ENCODE measurements around the gene UBXN11. TPM values are rescaled to one million over a fixed set of nuclear protein-coding genes. Genes with fewer than 3 reads are reported as not detected.

UBXN11 gene
- polyA plus RNA-seq, 1 of the 3 experiments (the other 2 are of a cell fraction), result 30.6 TPM

GRCh38 chr1:26324550-26324949, 18.1 kb upstream of the UBXN11 start:
- no peak overlapping the region for H3K4me2 ChIP-seq
- H3F3A ChIP-seq (replicated peaks; ENCODE audit: insufficient read depth), result no peaks in the 10 kb centered on the region
- no peaks in the 10 kb centered on the region for H3K27me3 ChIP-seq (ENCODE audit: insufficient read depth)
- ChIA-PET CTCF (interaction anchor here (0.6 to 10.3 kb wide), 4 partner anchors 37 to 49 kb away, joined by 3 to 213 read pairs (median 6); no protein-coding TSS in a partner anchor), POLR2A (no interaction called here)
- no peak overlapping the region for H3K4me3 ChIP-seq (ENCODE audit: low read depth in 2 of 2, low read length in 1 of 2)
- no peaks in the 10 kb centered on the region for H3K79me2 ChIP-seq (ENCODE audit: insufficient read depth)
- no peak overlapping the region for H3K27ac ChIP-seq (ENCODE audit: low read depth in 2 of 2, low read length in 1 of 2)
- peaks cover 0 to 3% of the 10 kb centered on the region in 2 experiments; a peak in 1 of 4 replicates for H3K4me1 ChIP-seq (ENCODE audit: control insufficient read depth in 1 of 2, insufficient read depth in 2 of 2, low read depth in 1 of 2, low read length in 1 of 2)
- H3K9ac ChIP-seq, result no peak overlapping the region
- H2AFZ ChIP-seq (ENCODE audit: low read depth), result no peak overlapping the region
- H3K9me2 ChIP-seq, result no peaks in the 10 kb centered on the region
- TF ChIP-seq RAD21 (IDR thresholded peaks at IDR 0.05; ENCODE audit: low read length), result no peak
- DNase-seq, result no peak
- H4K20me1 ChIP-seq (ENCODE audit: insufficient read depth), result no peaks in the 10 kb centered on the region
- WGBS (ENCODE audit: low lambda C conversion rate), result 38% methylated on average over 3 of the region's 3 CpGs
- H3K9me3 ChIP-seq, result no peaks in the 10 kb centered on the region
- no peaks in the 10 kb centered on the region for H3K36me3 ChIP-seq (replicated peaks in 1 of 2; ENCODE audit: control insufficient read depth in 1 of 2, insufficient read depth in 2 of 2, low read length in 1 of 2)

- TF ChIP-seq EP300 (IDR thresholded peaks at IDR 0.05; ENCODE audit: borderline replicate concordance in 1 of 2, low read depth in 1 of 2, low read length in 1 of 2) (no peak), CHD2 (IDR thresholded peaks at IDR 0.05; ENCODE audit: low read length, partially characterized antibody) (no peak), TEAD4 (IDR thresholded peaks at IDR 0.05; ENCODE audit: borderline replicate concordance, insufficient read depth) (no peak), PBX3 (IDR thresholded peaks at IDR 0.05) (no peak), IRF3 (IDR thresholded peaks at IDR 0.05; ENCODE audit: low read depth, low read length) (no peak), MAX (IDR thresholded peaks at IDR 0.05; ENCODE audit: low read depth) (no peak), NFIC (IDR thresholded peaks at IDR 0.05; ENCODE audit: borderline replicate concordance) (no peak), CTCF (IDR thresholded peaks at IDR 0.05) (no peak), USF2 (IDR thresholded peaks at IDR 0.05; ENCODE audit: borderline replicate concordance, low read depth, low read length) (no peak), JUND (IDR thresholded peaks at IDR 0.05) (no peak), TAF1 (IDR thresholded peaks at IDR 0.05; ENCODE audit: borderline replicate concordance, low read depth, low read length) (no peak), FOSL2 (IDR thresholded peaks at IDR 0.05; ENCODE audit: borderline replicate concordance, low read depth) (no peak)
- 81% methylated on average over 2 of the region's 2 CpGs for WGBS (ENCODE audit: low lambda C conversion rate)
- H3K4me1 ChIP-seq (ENCODE audit: control insufficient read depth in 1 of 2, insufficient read depth in 2 of 2, low read depth in 1 of 2, low read length in 1 of 2), result peaks cover 0 to 3% of the 10 kb centered on the region in 2 experiments; a peak in 1 of 4 replicates
- no peaks in the 10 kb centered on the region for H3K79me2 ChIP-seq (ENCODE audit: insufficient read depth)
- no peaks in the 10 kb centered on the region for H3F3A ChIP-seq (replicated peaks; ENCODE audit: insufficient read depth)
- no peak overlapping the region for H3K27ac ChIP-seq (ENCODE audit: low read depth in 2 of 2, low read length in 1 of 2)
- ChIA-PET POLR2A (no interaction called here), CTCF (interaction anchor here (1.5 to 10.4 kb wide), 4 partner anchors 15 to 46 kb away, joined by 6 to 213 read pairs (median 122); partner anchors contain the start of genes SH3BGRL3 and UBXN11)
- H3K27me3 ChIP-seq (ENCODE audit: insufficient read depth), result no peaks in the 10 kb centered on the region
- no peak overlapping the region for H3K9ac ChIP-seq
- H3K36me3 ChIP-seq (replicated peaks in 1 of 2; ENCODE audit: control insufficient read depth in 1 of 2, insufficient read depth in 2 of 2, low read length in 1 of 2), result no peaks in the 10 kb centered on the region
- no peak for DNase-seq
- H3K4me3 ChIP-seq (ENCODE audit: low read depth in 2 of 2, low read length in 1 of 2), result no peak overlapping the region
- no peak overlapping the region for H3K4me2 ChIP-seq
- no peak overlapping the region for H2AFZ ChIP-seq (ENCODE audit: low read depth)
- no peaks in the 10 kb centered on the region for H3K9me2 ChIP-seq
- no peaks in the 10 kb centered on the region for H3K9me3 ChIP-seq
- H4K20me1 ChIP-seq (ENCODE audit: insufficient read depth), result no peaks in the 10 kb centered on the region
Measured at GRCh38 chr1:26323382-26323781, 16.9 kb upstream of the UBXN11 start.
